ENCODE results near the gene TMEM175. TPM values are rescaled to one million over a fixed set of nuclear protein-coding genes. Genes with fewer than 3 reads are reported as not detected.
A peak's percentile ranks its signal among the peaks of the same experiment; 100 is the strongest.
"Not testable (repeated sequence)": the region's sequence is repeated elsewhere in the genome, so short reads cannot be mapped to it uniquely, and the experiment has no call there.

Gene TMEM175
- total RNA-seq, 1 donor from 2014 or later = 12.1 TPM

- DNase-seq (ENCODE audit: low read depth) = no peak
Observed at GRCh38 chr4:970854-971520, 38.7 kb downstream of the TMEM175 start.

DNA sequence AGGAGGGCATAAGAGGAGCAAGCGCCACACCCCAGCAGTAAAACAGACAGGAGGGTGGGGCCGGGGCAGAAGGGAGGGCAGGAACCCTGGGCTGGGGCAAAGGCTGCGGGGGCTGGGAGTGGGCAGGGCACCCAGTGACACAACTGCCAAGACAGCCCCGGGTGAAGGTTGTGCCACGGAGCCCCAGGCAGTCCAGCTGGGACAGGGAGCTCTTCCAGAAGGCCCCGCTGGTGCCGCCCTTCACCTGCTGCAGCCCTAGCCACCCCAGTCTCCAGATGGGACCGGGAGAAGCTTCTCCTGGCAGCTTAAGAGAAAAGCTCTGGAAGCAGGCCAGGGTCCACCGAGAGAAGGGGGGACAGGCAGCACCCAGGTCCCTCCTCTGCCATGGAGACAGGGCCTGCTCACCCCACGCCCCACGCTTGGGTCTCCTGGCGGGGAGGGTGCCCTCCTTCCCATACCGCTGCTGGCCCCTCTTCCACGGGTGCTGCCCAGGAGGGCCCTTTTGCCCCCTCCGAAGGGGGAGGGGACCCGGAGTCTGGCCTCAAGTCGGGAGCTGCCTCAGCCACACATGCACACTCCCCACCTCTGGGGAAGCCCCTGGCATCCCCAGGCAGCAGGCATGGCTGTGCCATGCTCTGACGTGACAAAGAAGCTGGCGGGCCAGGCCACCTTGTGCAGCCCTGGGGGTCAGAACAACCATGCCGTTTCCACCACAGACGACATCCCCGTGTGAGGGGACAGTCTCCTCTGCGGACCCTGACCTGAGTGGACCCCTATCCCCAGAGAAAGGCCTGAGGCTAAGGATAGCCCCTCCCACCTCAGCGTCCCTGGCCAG, 39.6 kb downstream of the TMEM175 start:
- no peak for DNase-seq (ENCODE audit: low read depth)

DNA sequence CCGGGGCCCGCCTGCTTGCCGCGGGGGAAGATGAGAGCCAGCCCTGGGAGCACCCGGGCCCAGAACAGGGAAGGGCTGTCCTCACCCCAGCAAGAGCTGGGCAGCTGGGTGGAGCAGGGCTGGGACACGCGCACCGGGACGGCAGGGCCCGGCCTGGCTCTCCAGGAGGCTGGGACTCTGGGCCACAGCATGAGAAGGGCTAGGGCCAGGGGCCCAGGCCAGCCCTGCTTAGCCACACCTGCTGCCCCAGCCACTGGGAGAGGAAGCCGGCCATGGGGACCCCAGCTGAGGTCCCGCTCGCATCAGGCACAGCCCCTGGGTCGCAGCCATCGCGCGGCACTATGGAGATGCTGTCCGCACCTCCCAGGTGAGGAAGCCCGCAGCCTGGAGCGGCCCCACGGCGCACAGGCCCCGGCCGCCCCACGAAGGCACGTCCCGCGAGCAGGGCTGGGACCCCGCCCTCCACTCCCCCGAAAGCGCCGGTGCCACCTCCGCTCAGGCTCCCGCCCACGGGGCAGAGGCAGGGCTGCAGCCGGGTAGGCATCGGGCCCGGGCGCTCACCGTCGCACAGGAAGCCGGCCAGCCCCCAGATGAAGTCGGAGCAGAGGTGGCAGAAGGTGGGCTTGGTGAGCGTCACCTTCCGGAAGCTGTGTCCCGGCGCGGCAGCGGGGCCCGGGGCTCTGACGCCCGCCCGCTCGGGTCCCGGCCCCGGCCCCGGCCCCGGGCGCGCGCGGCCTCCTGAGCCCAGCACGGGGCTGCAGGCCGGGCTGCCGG, 40.6 kb downstream of the TMEM175 start:
- no peak for DNase-seq (ENCODE audit: low read depth)

- no peak for DNase-seq (ENCODE audit: low read depth)
Observed at GRCh38 chr4:973431-974397, 41.5 kb downstream of the TMEM175 start, which contains the start of gene DGKQ. TSS of gene DGKQ (minus strand) at chr4:973569. CDS start at chr4:973482, 87 bp downstream.

GRCh38 chr4:974668-975067, 42.4 kb downstream of the TMEM175 start:
- no peak for DNase-seq (ENCODE audit: low read depth)

DNA sequence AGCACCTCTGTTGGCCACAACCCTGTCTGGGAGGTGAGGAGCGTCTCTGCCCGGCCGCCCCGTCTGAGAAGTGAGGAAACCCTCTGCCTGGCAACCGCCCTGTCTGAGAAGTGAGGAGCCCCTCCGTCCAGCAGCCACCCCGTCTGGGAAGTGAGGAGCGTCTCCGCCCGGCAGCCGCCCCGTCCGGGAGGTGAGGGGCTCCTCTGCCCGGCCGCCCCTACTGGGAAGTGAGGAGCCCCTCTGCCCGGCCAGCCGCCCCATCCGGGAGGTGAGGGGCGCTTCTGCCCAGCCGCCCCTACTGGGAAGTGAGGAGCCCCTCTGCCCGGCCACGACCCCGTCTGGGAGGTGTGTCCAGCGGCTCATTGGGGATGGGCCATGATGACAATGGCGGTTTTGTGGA, 43.8 kb downstream of the TMEM175 start:
- not testable (repeated sequence) for DNase-seq (ENCODE audit: low read depth)

GRCh38 chr4:978957-979701, 46.9 kb downstream of the TMEM175 start:
- DNase-seq (ENCODE audit: low read depth) = no peak

- no peak for DNase-seq (ENCODE audit: low read depth)
Observed at GRCh38 chr4:982291-982690, 50.0 kb downstream of the TMEM175 start.

DNA sequence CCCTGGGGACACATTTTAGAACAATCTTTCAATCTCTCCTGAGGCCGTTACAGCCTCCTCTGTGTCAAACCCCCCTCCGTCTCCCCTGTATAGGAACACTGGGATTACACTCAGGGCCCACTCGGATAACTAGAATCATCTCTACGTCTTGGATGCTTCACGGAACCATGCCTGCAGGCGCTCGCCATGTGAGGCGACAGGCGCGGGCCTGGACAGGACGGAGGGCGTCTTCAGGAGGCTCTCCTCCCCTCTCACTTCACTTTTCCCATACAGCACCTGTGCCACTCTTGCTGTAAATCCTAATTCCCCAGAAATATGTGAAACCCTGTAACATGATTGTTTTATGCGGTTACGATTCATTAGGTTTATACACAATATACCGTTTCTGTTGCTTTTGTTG, 50.6 kb downstream of the TMEM175 start:
- DNase-seq (ENCODE audit: low read depth) = no peak

- DNase-seq (ENCODE audit: low read depth) = no peak
Observed at GRCh38 chr4:984336-985054, 52.2 kb downstream of the TMEM175 start.

- DNase-seq (ENCODE audit: low read depth) = no peak
Observed at GRCh38 chr4:985123-985830, 53.0 kb downstream of the TMEM175 start.

- DNase-seq (ENCODE audit: low read depth) = no peak
Observed at GRCh38 chr4:986428-986878, 54.2 kb downstream of the TMEM175 start.

DNA sequence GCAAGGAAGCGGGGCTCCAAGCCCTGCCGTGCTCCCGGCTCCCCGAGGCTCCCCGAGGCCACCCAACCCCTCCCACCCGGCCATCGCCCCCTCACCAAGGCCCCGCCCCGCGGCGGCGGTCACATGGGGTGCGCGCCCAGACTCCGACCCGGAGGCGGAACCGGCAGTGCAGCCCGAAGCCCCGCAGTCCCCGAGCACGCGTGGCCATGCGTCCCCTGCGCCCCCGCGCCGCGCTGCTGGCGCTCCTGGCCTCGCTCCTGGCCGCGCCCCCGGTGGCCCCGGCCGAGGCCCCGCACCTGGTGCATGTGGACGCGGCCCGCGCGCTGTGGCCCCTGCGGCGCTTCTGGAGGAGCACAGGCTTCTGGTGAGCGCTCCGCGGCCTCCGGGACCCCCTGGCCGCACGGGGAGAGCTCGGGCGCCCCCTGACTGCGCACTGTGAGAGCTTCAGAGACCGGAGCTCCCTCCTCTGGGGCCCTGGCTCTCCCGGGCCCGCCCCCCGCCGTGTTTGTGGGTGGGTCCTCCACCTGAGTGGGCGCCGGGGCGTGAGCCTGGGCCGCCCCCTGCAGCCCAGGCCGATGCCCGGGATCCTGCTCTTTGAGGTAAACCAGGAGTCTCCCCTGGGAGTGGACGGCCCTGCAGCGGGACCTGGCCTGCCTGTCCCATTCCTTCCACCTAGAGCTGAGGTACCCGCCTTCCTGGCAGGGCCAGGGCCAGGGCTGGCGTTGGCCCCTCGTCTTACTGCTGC, 54.8 kb downstream of the TMEM175 start, which contains the start of gene IDUA:
Gene IDUA, plus strand, starts transcription at position 166 of the 745 bp plus-strand sequence. Its CDS starts 41 bp downstream, at position 207.
- DNase-seq (ENCODE audit: low read depth) = no peak

DNA sequence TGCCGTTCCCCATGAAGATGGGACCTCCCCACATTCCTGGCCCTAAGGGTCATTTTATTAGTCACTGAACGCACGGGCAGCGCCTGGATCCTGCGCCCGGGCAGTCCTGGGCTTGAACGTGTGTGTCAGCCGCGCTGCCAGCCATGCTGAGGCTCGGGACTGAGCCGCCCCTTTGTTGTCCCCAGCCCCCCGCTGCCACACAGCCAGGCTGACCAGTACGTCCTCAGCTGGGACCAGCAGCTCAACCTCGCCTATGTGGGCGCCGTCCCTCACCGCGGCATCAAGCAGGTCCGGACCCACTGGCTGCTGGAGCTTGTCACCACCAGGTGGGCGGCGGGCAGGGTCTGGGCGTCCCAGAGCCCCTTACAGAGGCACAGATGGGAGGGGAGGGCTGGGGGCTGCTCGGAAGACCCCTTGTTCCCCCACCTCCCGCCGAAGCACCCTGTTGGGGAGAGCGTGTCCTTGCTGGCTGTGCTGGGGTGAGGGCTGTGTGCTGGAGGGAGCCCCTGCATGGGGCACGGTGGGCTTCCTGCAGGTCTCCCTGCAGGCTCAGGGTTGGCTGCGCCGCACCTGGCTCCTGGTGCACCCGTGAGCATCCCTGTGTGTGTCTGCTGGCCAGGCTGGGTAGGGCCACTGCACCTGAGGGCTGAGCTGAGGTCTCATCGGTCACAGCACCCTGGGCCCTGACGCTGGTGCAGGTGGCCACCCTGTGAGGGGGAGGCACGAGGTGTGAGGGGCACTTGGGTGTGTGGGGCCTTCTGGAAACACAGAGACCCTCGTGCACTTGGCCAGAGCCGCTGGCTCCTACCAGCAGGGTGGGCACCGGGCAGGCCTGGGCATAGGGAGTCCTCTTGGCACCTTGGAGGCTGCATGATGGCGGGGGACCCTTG, 55.6 kb downstream of the TMEM175 start:
- peak; percentile 63 for DNase-seq (ENCODE audit: low read depth)

DNA sequence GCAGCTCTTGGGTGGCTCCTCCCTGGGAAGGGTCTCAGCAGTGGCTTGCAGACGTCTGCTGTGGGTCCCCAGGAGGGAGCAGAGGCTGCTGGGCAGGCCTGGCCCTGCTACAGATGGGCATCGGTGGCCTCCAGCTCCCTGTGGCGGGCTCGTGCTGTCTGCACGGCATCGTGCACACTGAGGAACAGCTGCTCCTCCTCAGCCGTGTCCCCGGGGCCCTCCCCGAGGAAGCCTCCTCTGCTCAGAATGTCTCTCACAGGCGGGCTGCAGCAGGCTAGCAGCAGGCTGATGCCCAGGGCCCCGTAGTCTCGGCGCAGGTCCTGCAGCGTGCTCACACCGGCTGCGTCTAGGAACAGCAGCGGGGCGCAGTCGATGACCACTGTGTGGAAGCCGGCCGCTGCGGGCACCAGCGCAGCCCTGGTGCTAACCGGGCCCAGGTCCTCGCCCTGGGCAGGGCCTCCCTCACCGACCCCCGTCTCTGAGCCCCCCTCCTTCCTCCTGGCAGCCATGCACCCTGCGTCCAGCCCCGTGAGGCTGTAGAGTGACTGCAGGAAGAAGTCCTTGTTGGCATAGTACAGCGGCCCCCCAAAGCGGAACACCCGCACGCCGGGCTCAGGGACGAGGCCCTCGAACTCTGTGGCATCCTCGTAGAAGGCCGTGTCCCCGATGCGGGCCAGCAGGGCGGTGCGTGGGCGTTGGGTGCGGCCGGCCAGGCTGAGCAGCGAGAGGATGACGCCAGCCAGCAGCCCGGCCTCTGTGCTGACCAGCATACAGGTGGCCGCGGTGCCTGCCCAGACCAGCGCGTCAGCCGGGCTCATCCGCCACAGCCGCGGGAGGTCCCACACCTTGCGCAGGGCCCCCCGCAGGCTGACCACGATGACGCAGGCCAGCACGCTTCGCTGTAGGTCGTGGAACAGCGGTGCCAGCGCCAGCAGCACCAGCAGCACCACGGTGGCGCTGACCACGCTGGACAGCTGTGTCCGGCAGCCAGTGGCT, 56.8 kb downstream of the TMEM175 start:
- DNase-seq (ENCODE audit: low read depth) = no peak

Measured in renal cortical epithelial cell (primary cell).